HepG2 (cell line): Measurements from ENCODE around the gene SDC1. TPM values are rescaled to one million over a fixed set of nuclear protein-coding genes. Genes with fewer than 3 reads are reported as not detected.

ENCODE experiments used
- ATAC-seq: fragments of 200-7000 bp; cut with Tn5 transposase; 3 replicates; pipeline ENCODE4 v1.9.1; 2020; ENCODE audit warnings: mild to moderate bottlenecking, moderate library complexity
- BruUV-seq: library from RNA; stranded (reverse); fragments of 400-500 nt; replicated peaks from 2 replicates; lab custom pipeline; 2021; lab: Mats Ljungman, UMichigan
- CTCF ChIA-PET: fragments of 300-600 bp; formaldehyde crosslinking; extraction: SDS; loops from one replicate; lab custom pipeline; 2021; ENCODE audit warnings: low total read pairs, inconsistent platforms, low intra/inter-chr PET ratio; lab: Yijun Ruan, JAX
- POLR2A ChIA-PET: fragments of 350-600 bp; sonication (Branson Sonifier 250); formaldehyde crosslinking; loops from one replicate; lab custom pipeline; 2020; ENCODE audit warnings: antibody characterized with exemption, inconsistent platforms; lab: Yijun Ruan, JAX
- DNase-seq: peaks from one replicate; pipeline ENCODE4 v3.0.0-alpha.2; 2015; ENCODE audit warnings: low spot score
- FAIRE-seq: peaks from 3 replicates; lab custom pipeline; 2011; peaks lifted over from hg19 to GRCh38; lab: Jason Lieb, UNC
- H2AFZ ChIP-seq: one replicate; pipeline ENCODE4 v1.6.1; 2011; ENCODE audit warnings: low read length, inconsistent platforms
- H3K27ac ChIP-seq: fragments of 300-600 bp; 3 replicates; pipeline ENCODE4 v1.8.0; 2011; ENCODE audit warnings: mixed run types, mild to moderate bottlenecking, mixed read lengths, low read length, inconsistent platforms; ENCODE audit not compliant: insufficient read depth; ENCODE audit errors: extremely low read length
- H3K27me3 ChIP-seq, 2 experiments: fragments of 200-600 bp in 1 of 2; 2 replicates in 1 of 2; 3 replicates in 1 of 2; pipeline versions ENCODE4 v1.6.0 to v1.8.0; 2011; ENCODE audit warnings: low read length in 2 of 2, mild to moderate bottlenecking in 2 of 2, moderate library complexity in 2 of 2, inconsistent platforms in 1 of 2; ENCODE audit not compliant: insufficient read depth in 2 of 2, control insufficient read depth in 1 of 2
- H3K36me3 ChIP-seq, 2 experiments: fragments of 200-600 bp in 1 of 2; replicated peaks in 1 of 2; 2 replicates in 1 of 2; 3 replicates in 1 of 2; pipeline versions ENCODE4 v1.5.1 to v1.8.0; 2011; ENCODE audit warnings: low read length in 2 of 2, inconsistent platforms in 1 of 2; ENCODE audit not compliant: insufficient read depth in 2 of 2, control insufficient read depth in 1 of 2
- H3K4me1 ChIP-seq: 2 replicates; pipeline ENCODE4 v1.5.1; 2012; ENCODE audit warnings: low read length, inconsistent platforms; ENCODE audit not compliant: insufficient read depth
- H3K4me2 ChIP-seq: 2 replicates; pipeline ENCODE4 v1.6.0; 2011; ENCODE audit warnings: low read depth, low read length, inconsistent platforms
- H3K4me3 ChIP-seq, 3 experiments: fragments of 200-600 bp in 1 of 3; sonication (generic), shearing (Covaris generic) in 1 of 3; replicated peaks in 1 of 3; 2 replicates each; pipeline ENCODE4 v1.5.1; 2011 to 2016; ENCODE audit warnings: low read length in 3 of 3, inconsistent platforms in 2 of 3, low read depth in 2 of 3, mild to moderate bottlenecking in 2 of 3, control low read depth in 1 of 3, mixed read lengths in 1 of 3; ENCODE audit not compliant: insufficient read depth in 1 of 3
- H3K79me2 ChIP-seq: one replicate; pipeline ENCODE4 v1.6.1; 2011; ENCODE audit warnings: low read length, inconsistent platforms; ENCODE audit not compliant: insufficient read depth
- H3K9ac ChIP-seq: 2 replicates; pipeline ENCODE4 v1.6.0; 2011; ENCODE audit warnings: mild to moderate bottlenecking, low read depth, low read length, inconsistent platforms; ENCODE audit not compliant: insufficient read depth
- H3K9me3 ChIP-seq: 2 replicates; pipeline ENCODE4 v1.5.1; 2012; ENCODE audit warnings: mild to moderate bottlenecking, low read length
- H4K20me1 ChIP-seq: 2 replicates; pipeline ENCODE4 v1.6.0; 2011; ENCODE audit warnings: inconsistent platforms, mild to moderate bottlenecking, low read length, moderate library complexity; ENCODE audit not compliant: insufficient read depth
- ATF3 ChIP-seq: sonication (generic); formaldehyde crosslinking; IDR thresholded peaks from 2 replicates; pipeline ENCODE4 v1.4.0; 2020; ENCODE audit warnings: missing genetic modification reagents
- BCL3 ChIP-seq: sonication (generic); formaldehyde crosslinking; IDR thresholded peaks from 2 replicates; pipeline ENCODE4 v1.5.1; 2020; ENCODE audit warnings: mild to moderate bottlenecking, missing genetic modification reagents, moderate library complexity
- CHD4 ChIP-seq: fragments of 200-600 bp; sonication (generic); IDR thresholded peaks from 2 replicates; pipeline ENCODE4 v1.7.0; 2017; ENCODE audit warnings: mild to moderate bottlenecking, low read length, borderline replicate concordance
- GATA4 ChIP-seq: sonication (generic); IDR thresholded peaks from 2 replicates; pipeline ENCODE4 v1.6.1; 2016; ENCODE audit warnings: antibody characterized with exemption, low read depth, borderline replicate concordance
- GFI1 ChIP-seq: sonication (generic); formaldehyde crosslinking; IDR thresholded peaks from 2 replicates; pipeline ENCODE4 v1.5.0; 2020; ENCODE audit warnings: missing genetic modification reagents, mild to moderate bottlenecking, borderline replicate concordance
- NFKB2 ChIP-seq: sonication (generic); formaldehyde crosslinking; IDR thresholded peaks from 2 replicates; pipeline ENCODE4 v1.4.0; 2020; ENCODE audit warnings: missing genetic modification reagents, borderline replicate concordance
- PLSCR1 ChIP-seq: sonication (generic); formaldehyde crosslinking; IDR thresholded peaks from 2 replicates; pipeline ENCODE4 v1.5.0; 2020; ENCODE audit warnings: missing genetic modification reagents, mild to moderate bottlenecking, borderline replicate concordance
- TAF1 ChIP-seq: sonication (generic); formaldehyde crosslinking; IDR thresholded peaks from 2 replicates; pipeline ENCODE4 v1.4.0; 2020; ENCODE audit warnings: missing genetic modification reagents
- TARDBP ChIP-seq: sonication (generic); formaldehyde crosslinking; IDR thresholded peaks from 2 replicates; pipeline ENCODE4 v1.8.0; 2022; ENCODE audit warnings: mild to moderate bottlenecking, missing genetic modification reagents
- ZBTB33 ChIP-seq: sonication (generic); formaldehyde crosslinking; IDR thresholded peaks from 2 replicates; pipeline ENCODE4 v1.4.0; 2020; ENCODE audit warnings: missing genetic modification reagents
- ZMYM2 ChIP-seq: sonication (generic); formaldehyde crosslinking; IDR thresholded peaks from 2 replicates; pipeline ENCODE4 v1.8.0; 2022; ENCODE audit warnings: mild to moderate bottlenecking, missing genetic modification reagents
- ZNF235 ChIP-seq: sonication (generic); formaldehyde crosslinking; IDR thresholded peaks from 2 replicates; pipeline ENCODE4 v1.8.1; 2023; ENCODE audit warnings: mild to moderate bottlenecking, missing genetic modification reagents, borderline replicate concordance
- ZNF326 ChIP-seq: sonication (generic); formaldehyde crosslinking; IDR thresholded peaks from 2 replicates; pipeline ENCODE4 v1.4.0; 2020; ENCODE audit warnings: missing genetic modification reagents, borderline replicate concordance
- ZNF343 ChIP-seq: sonication (generic); formaldehyde crosslinking; IDR thresholded peaks from 2 replicates; pipeline ENCODE4 v1.4.0; 2020; ENCODE audit warnings: mild to moderate bottlenecking, missing genetic modification reagents
- ZNF614 ChIP-seq: IDR thresholded peaks from 2 replicates; pipeline ENCODE4 v1.6.1; 2018; ENCODE audit warnings: missing biosample characterization, missing genetic modification reagents, inconsistent platforms, borderline replicate concordance
- ZNF724P ChIP-seq: sonication (generic); formaldehyde crosslinking; IDR thresholded peaks from 2 replicates; pipeline ENCODE4 v1.8.0; 2022; ENCODE audit warnings: missing genetic modification reagents, borderline replicate concordance
- ZNF782 ChIP-seq: sonication (generic); formaldehyde crosslinking; IDR thresholded peaks from 2 replicates; pipeline ENCODE4 v1.4.0; 2020; ENCODE audit warnings: missing genetic modification reagents, mild to moderate bottlenecking, borderline replicate concordance
- WGBS: methylation state at CpG from one replicate; pipeline ENCODE4 v1.1.6; 2017; ENCODE audit warnings: low lambda C conversion rate; 5-methylcytosine and 5-hydroxymethylcytosine counted together
- in situ Hi-C: cut with HindIII; loops from 2 replicates; pipeline ENCODE4 v1.10.0; 2017; ENCODE audit warnings: low pct_unique_long_range_greater_than_20kb; ENCODE audit not compliant: extremely low pct_ligation_motif_present
- intact Hi-C: fragments of 100-400 bp; cut with micrococcal nuclease; formaldehyde crosslinking; loops from one replicate; pipeline ENCODE4 v1.10.0; 2022; ENCODE audit not compliant: unreplicated experiment
- polyA plus RNA-seq, 8 experiments: library from polyadenylated mRNA; depleted of rRNA in 3 of 8; stranded (reverse) in 7 of 8; unstranded in 1 of 8; fragments of >200 nt; fragmentation: Illumina TruSeq in 4 of 8; extraction: Trizol in 4 of 8; gene quantifications; 2 replicates each; pipeline versions ENCODE4 v1.2.1 to v1.2.3, GENCODE V29; 2011 to 2016; ENCODE audit warnings: low read depth in 4 of 8, missing spikeins in 1 of 8, mixed read lengths in 1 of 8; ENCODE audit not compliant: insufficient read depth in 1 of 8
- total RNA-seq, 5 experiments: library from RNA; depleted of rRNA; stranded (reverse); fragments of >200 nt; fragmentation: Illumina TruSeq; extraction: Trizol; gene quantifications; 2 replicates each; pipeline ENCODE4 v1.2.3, GENCODE V29; 2016; ENCODE audit warnings: low read depth in 1 of 5

Gene SDC1
- total and polyA plus RNA-seq, 2 of the 13 experiments (the other 11 are each of a cell fraction or from before 2014, with no cell fraction given) = 108 to 119 TPM

GRCh38 chr2:20225294-20226151 is 593 bp upstream of the SDC1 start:
- peak; percentile 51 for FAIRE-seq
- BruUV-seq = no TSS peak
- TF ChIP-seq GFI1 (CRISPR knock-in tag) (peak; percentile 44; the same call in 1 of the 2 replicates), ZNF326 (CRISPR knock-in tag) (no peak), ZNF614 (CRISPR knock-in tag) (peak; percentile 93), NFKB2 (CRISPR knock-in tag) (no peak), PLSCR1 (no peak), CHD4 (no peak), GATA4 (no peak; the same call in 1 of the 2 replicates), ATF3 (CRISPR knock-in tag) (0 out of 2 replicates have a peak, but pooled peaks have one; percentile 21), TAF1 (CRISPR knock-in tag) (peak; percentile 61; the same call in 1 of the 2 replicates), TARDBP (CRISPR knock-in tag) (peak; percentile 85), ZNF235 (CRISPR knock-in tag) (peak; percentile 46; the same call in 1 of the 2 replicates), ZBTB33 (CRISPR knock-in tag) (peak; percentile 53; the same call in 1 of the 2 replicates), ZNF782 (CRISPR knock-in tag) (peak; percentile 21; the same call in 1 of the 2 replicates), ZNF343 (CRISPR knock-in tag) (no peak; the same call in 1 of the 2 replicates), ZNF724P (CRISPR knock-in tag) (peak; percentile 90; the same call in 1 of the 2 replicates), ZMYM2 (CRISPR knock-in tag) (peak; percentile 68), BCL3 (no peak; the same call in 1 of the 2 replicates)

More at GRCh38 chr2:20225294-20226151, 593 bp upstream of the SDC1 start:
- peaks cover 34% of the 10 kb centered on the region for H3K79me2 ChIP-seq
- peaks cover 0 to 2% of the 10 kb centered on the region in 2 experiments; a peak in 1 of 5 replicates for H3K36me3 ChIP-seq
- H2AFZ ChIP-seq = peak overlapping the region; percentile 28
- H3K4me2 ChIP-seq = peak overlapping the region; percentile 93
- H3K27me3 ChIP-seq = no peaks in the 10 kb centered on the region; a peak in 1 of 5 replicates
- 2% methylated on average over 39 of the region's 66 CpGs for WGBS
- CTCF ChIA-PET = interaction anchor here (0.7 to 2.3 kb wide), 5 partner anchors 34 to 122 kb away, joined by 3 to 18 read pairs (median 5); no protein-coding TSS in a partner anchor
- intact Hi-C loops (loop anchor here (1.0 to 5.0 kb wide), 4 partner anchors 41 to 268 kb away; no protein-coding TSS in a partner anchor), in situ Hi-C loops (loop anchor here (5.0 kb wide), 1 partner anchor 88 kb away; no protein-coding TSS in a partner anchor)
- no peaks in the 10 kb centered on the region for H3K9me3 ChIP-seq
- peak overlapping the region; percentile 56 for H3K9ac ChIP-seq
- DNase-seq (peak; percentile 77), ATAC-seq (peak; percentile 84)
- H3K4me3 ChIP-seq = peak overlapping the region; percentile 77 to 81 (median 77)
- POLR2A ChIA-PET = interaction anchor here (0.6 to 6.4 kb wide), 41 partner anchors 9 to 441 kb away, joined by 3 to 94 read pairs (median 5); partner anchors contain the start of genes GDF7, RHOB and WDR35
- H4K20me1 ChIP-seq = no peaks in the 10 kb centered on the region
- H3K27ac ChIP-seq = peak overlapping the region; percentile 69
- peaks cover 38% of the 10 kb centered on the region for H3K4me1 ChIP-seq
